HepG2 (cell line): Measurements from ENCODE around the gene HERC5. TPM values are rescaled to one million over a fixed set of nuclear protein-coding genes. Genes with fewer than 3 reads are reported as not detected.
A peak's percentile ranks its signal among the peaks of the same experiment; 100 is the strongest.

Experiments
- CBX2 ChIP-seq, 2 experiments: fragments of 200-600 bp in 1 of 2; sonication (generic); formaldehyde crosslinking in 1 of 2; IDR thresholded peaks; 2 replicates each; pipeline versions ENCODE4 v1.7.0 to v1.8.1; 2018 to 2022; ENCODE audit warnings: low read depth in 2 of 2, low read length in 1 of 2, mild to moderate bottlenecking in 1 of 2, missing genetic modification reagents in 1 of 2
- HNF4G ChIP-seq, 2 experiments: sonication (generic) in 1 of 2; formaldehyde crosslinking in 1 of 2; IDR thresholded peaks; 2 replicates each; pipeline versions ENCODE4 v1.4.0 to v1.6.1; 2011 to 2020; ENCODE audit warnings: borderline replicate concordance in 2 of 2, low read depth in 2 of 2, mild to moderate bottlenecking in 2 of 2, low read length in 1 of 2, missing genetic modification reagents in 1 of 2, moderate library complexity in 1 of 2
- MTA1 ChIP-seq: sonication (generic); formaldehyde crosslinking; IDR thresholded peaks from 2 replicates; pipeline ENCODE4 v1.4.0; 2020; ENCODE audit warnings: missing genetic modification reagents, mild to moderate bottlenecking, borderline replicate concordance
- PRPF4 ChIP-seq: fragments of 200-400 bp; formaldehyde crosslinking; IDR thresholded peaks from 2 replicates; pipeline ENCODE4 v1.6.1; 2016; ENCODE audit warnings: low read length, low read depth; ENCODE audit not compliant: poor library complexity, severe bottlenecking
- RFX1 ChIP-seq: fragments of 450-650 bp; IDR thresholded peaks from 2 replicates; pipeline ENCODE4 v1.6.1; 2017
- SMAD3 ChIP-seq: sonication (generic); formaldehyde crosslinking; IDR thresholded peaks from 2 replicates; pipeline ENCODE4 v1.4.0; 2020; ENCODE audit warnings: missing genetic modification reagents
- SRSF9 ChIP-seq: fragments of 200-400 bp; formaldehyde crosslinking; IDR thresholded peaks from 2 replicates; pipeline ENCODE4 v1.6.1; 2018; ENCODE audit warnings: borderline replicate concordance, mild to moderate bottlenecking, low read depth, low read length; ENCODE audit not compliant: insufficient read depth, poor library complexity, severe bottlenecking
- ZNF101 ChIP-seq: sonication (generic); formaldehyde crosslinking; IDR thresholded peaks from 2 replicates; pipeline ENCODE4 v1.4.0; 2020; ENCODE audit warnings: mild to moderate bottlenecking, low read depth, missing genetic modification reagents, borderline replicate concordance
- ZNF44 ChIP-seq: sonication (generic); formaldehyde crosslinking; IDR thresholded peaks from 2 replicates; pipeline ENCODE4 v1.5.1; 2020; ENCODE audit warnings: mild to moderate bottlenecking, missing genetic modification reagents
- ZNF550 ChIP-seq: sonication (generic); formaldehyde crosslinking; IDR thresholded peaks from 2 replicates; pipeline ENCODE4 v1.4.0; 2020; ENCODE audit warnings: mild to moderate bottlenecking, missing genetic modification reagents, borderline replicate concordance
- ZNF556 ChIP-seq: sonication (generic); formaldehyde crosslinking; IDR thresholded peaks from 2 replicates; pipeline ENCODE4 v1.4.0; 2020; ENCODE audit warnings: mild to moderate bottlenecking, missing genetic modification reagents, borderline replicate concordance
- ZNF567 ChIP-seq: sonication (generic); formaldehyde crosslinking; IDR thresholded peaks from 2 replicates; pipeline ENCODE4 v1.8.1; 2023; ENCODE audit warnings: mild to moderate bottlenecking, missing genetic modification reagents, borderline replicate concordance
- ZNF737 ChIP-seq: sonication (generic); formaldehyde crosslinking; IDR thresholded peaks from 2 replicates; pipeline ENCODE4 v1.5.0; 2020; ENCODE audit warnings: missing genetic modification reagents, mild to moderate bottlenecking, borderline replicate concordance
- ZNF768 ChIP-seq: sonication (generic); formaldehyde crosslinking; IDR thresholded peaks from 2 replicates; pipeline ENCODE4 v1.4.0; 2020; ENCODE audit warnings: missing genetic modification reagents
- polyA plus RNA-seq, 8 experiments: library from polyadenylated mRNA; depleted of rRNA in 3 of 8; stranded (reverse) in 7 of 8; unstranded in 1 of 8; fragments of >200 nt; fragmentation: Illumina TruSeq in 4 of 8; extraction: Trizol in 4 of 8; gene quantifications; 2 replicates each; pipeline versions ENCODE4 v1.2.1 to v1.2.3, GENCODE V29; 2011 to 2016; ENCODE audit warnings: low read depth in 4 of 8, missing spikeins in 1 of 8, mixed read lengths in 1 of 8; ENCODE audit not compliant: insufficient read depth in 1 of 8
- total RNA-seq, 5 experiments: library from RNA; depleted of rRNA; stranded (reverse); fragments of >200 nt; fragmentation: Illumina TruSeq; extraction: Trizol; gene quantifications; 2 replicates each; pipeline ENCODE4 v1.2.3, GENCODE V29; 2016; ENCODE audit warnings: low read depth in 1 of 5
- TF ChIP-seq, protein P1 (sequence below), 2 experiments: sonication (generic) in 1 of 2; formaldehyde crosslinking in 1 of 2; IDR thresholded peaks; 2 replicates each; pipeline versions ENCODE4 v1.4.0 to v1.6.1; 2018 to 2020; ENCODE audit warnings: missing genetic modification reagents in 2 of 2, borderline replicate concordance in 1 of 2, low read depth in 1 of 2, mild to moderate bottlenecking in 1 of 2, missing biosample characterization in 1 of 2
- TF ChIP-seq, protein P2 (sequence below): sonication (generic); formaldehyde crosslinking; IDR thresholded peaks from 2 replicates; pipeline ENCODE4 v1.8.1; 2023; ENCODE audit warnings: mild to moderate bottlenecking, inconsistent platforms, moderate library complexity, missing genetic modification reagents, borderline replicate concordance
- TF ChIP-seq, protein P3 (sequence below): sonication (generic); formaldehyde crosslinking; IDR thresholded peaks from 2 replicates; pipeline ENCODE4 v1.8.1; 2023; ENCODE audit warnings: missing genetic modification reagents, mild to moderate bottlenecking, borderline replicate concordance
- TF ChIP-seq, protein P4 (sequence below): sonication (generic); formaldehyde crosslinking; IDR thresholded peaks from 2 replicates; pipeline ENCODE4 v1.8.0; 2022; ENCODE audit warnings: mild to moderate bottlenecking, missing genetic modification reagents, moderate library complexity
- TF ChIP-seq, protein P5 (sequence below): sonication (generic); formaldehyde crosslinking; IDR thresholded peaks from 2 replicates; pipeline ENCODE4 v1.4.0; 2020; ENCODE audit warnings: low read depth, mild to moderate bottlenecking, missing genetic modification reagents
- TF ChIP-seq, protein P6 (sequence below): sonication (generic); formaldehyde crosslinking; IDR thresholded peaks from 2 replicates; pipeline ENCODE4 v1.4.0; 2020; ENCODE audit warnings: mild to moderate bottlenecking, low read depth, missing genetic modification reagents

Gene HERC5
- total and polyA plus RNA-seq, 2 of the 13 experiments (the other 11 are each of a cell fraction or from before 2014, with no cell fraction given) = 0.13 to 0.33 TPM

DNA sequence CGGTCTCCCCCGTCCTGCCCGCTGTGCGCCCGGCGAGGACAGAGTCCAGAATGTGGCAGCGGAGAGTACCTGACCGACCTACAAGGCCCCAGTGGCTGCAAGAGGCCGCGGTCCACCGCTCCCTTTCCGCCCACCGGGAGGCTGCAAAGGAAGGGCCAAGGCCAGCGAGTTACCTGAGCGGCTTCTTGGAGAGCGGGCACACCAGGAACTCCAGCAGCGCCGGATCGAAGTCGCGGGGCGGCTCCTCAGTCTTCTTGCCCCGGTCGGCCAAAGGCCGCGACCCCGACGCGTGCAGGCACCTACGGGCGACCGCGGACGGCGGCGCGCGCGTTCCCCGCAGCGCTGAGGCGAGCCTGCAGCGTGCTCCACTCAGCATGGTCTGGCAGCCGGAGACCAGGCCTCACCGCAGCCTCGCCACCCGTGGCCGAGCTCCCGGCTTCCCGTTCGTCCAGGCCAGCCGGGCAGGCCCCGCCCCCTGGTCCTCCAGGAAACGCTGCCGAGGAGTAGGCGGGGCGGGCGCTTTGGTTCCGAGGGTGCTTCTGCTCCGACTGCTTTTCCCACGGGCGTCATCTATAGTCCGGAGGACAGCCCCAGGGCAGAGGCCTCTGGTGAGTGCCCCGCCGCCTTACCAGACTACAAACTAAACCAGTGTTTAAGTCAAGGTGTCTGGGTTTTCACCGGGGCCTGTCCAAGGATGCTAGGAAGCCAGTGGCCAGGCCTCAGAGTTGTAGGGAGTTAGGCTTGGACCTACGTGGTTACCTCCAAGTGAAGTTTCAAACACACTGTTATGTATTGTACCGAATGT, 66.6 kb downstream of the HERC5 start, which contains the start of gene PYURF (continued):
- TF ChIP-seq, protein P1, sequence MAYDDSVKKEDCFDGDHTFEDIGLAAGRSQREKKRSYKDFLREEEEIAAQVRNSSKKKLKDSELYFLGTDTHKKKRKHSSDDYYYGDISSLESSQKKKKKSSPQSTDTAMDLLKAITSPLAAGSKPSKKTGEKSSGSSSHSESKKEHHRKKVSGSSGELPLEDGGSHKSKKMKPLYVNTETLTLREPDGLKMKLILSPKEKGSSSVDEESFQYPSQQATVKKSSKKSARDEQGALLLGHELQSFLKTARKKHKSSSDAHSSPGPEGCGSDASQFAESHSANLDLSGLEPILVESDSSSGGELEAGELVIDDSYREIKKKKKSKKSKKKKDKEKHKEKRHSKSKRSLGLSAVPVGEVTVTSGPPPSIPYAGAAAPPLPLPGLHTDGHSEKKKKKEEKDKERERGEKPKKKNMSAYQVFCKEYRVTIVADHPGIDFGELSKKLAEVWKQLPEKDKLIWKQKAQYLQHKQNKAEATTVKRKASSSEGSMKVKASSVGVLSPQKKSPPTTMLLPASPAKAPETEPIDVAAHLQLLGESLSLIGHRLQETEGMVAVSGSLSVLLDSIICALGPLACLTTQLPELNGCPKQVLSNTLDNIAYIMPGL (CRISPR knock-in tag; IDR thresholded peaks at IDR 0.05; ENCODE audit: borderline replicate concordance in 1 of 2, low read depth in 1 of 2) = peak; percentile 93 to 99
- TF ChIP-seq MTA1 (peak; percentile 85; the same call in 1 of the 2 replicates), ZNF768 (CRISPR knock-in tag) (peak; percentile 82), SMAD3 (peak; percentile 70; the same call in 1 of the 2 replicates), RFX1 (no peak), PRPF4 (no peak), ZNF737 (CRISPR knock-in tag) (peak; percentile 93), ZNF567 (no peak; the same call in 1 of the 2 replicates), ZNF550 (CRISPR knock-in tag) (no peak; the same call in 1 of the 2 replicates), SRSF9 (no peak), ZNF101 (CRISPR knock-in tag) (peak; percentile 38; the same call in 1 of the 2 replicates), HNF4G (IDR thresholded peaks at IDR 0.05; ENCODE audit: borderline replicate concordance, low read depth, low read length) (peak; percentile 19; the same call in 1 of the 2 replicates), HNF4G (CRISPR knock-in tag; IDR thresholded peaks at IDR 0.05; ENCODE audit: borderline replicate concordance, low read depth) (peak; percentile 88), CBX2 (IDR thresholded peaks at IDR 0.05; ENCODE audit: low read depth, low read length) (no peak), CBX2 (CRISPR knock-in tag; IDR thresholded peaks at IDR 0.05; ENCODE audit: low read depth) (no peak), ZNF556 (CRISPR knock-in tag) (peak; percentile 92), ZNF44 (no peak)
- TF ChIP-seq, protein P2, sequence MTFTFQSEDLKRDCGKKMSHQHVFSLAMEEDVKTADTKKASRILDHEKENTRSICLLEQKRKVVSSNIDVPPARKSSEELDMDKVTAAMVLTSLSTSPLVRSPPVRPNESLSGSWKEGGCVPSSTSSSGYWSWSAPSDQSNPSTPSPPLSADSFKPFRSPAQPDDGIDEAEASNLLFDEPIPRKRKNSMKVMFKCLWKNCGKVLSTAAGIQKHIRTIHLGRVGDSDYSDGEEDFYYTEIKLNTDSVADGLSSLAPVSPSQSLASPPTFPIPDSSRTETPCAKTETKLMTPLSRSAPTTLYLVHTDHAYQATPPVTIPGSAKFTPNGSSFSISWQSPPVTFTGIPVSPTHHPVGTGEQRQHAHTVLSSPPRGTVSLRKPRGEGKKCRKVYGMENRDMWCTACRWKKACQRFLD (CRISPR knock-in tag) = peak; percentile 93; the same call in 1 of the 2 replicates
- TF ChIP-seq, protein P3, sequence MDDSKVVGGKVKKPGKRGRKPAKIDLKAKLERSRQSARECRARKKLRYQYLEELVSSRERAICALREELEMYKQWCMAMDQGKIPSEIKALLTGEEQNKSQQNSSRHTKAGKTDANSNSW (CRISPR knock-in tag) = no peak
- TF ChIP-seq, protein P4, sequence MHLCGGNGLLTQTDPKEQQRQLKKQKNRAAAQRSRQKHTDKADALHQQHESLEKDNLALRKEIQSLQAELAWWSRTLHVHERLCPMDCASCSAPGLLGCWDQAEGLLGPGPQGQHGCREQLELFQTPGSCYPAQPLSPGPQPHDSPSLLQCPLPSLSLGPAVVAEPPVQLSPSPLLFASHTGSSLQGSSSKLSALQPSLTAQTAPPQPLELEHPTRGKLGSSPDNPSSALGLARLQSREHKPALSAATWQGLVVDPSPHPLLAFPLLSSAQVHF (CRISPR knock-in tag) = peak; percentile 92
- TF ChIP-seq, protein P5, sequence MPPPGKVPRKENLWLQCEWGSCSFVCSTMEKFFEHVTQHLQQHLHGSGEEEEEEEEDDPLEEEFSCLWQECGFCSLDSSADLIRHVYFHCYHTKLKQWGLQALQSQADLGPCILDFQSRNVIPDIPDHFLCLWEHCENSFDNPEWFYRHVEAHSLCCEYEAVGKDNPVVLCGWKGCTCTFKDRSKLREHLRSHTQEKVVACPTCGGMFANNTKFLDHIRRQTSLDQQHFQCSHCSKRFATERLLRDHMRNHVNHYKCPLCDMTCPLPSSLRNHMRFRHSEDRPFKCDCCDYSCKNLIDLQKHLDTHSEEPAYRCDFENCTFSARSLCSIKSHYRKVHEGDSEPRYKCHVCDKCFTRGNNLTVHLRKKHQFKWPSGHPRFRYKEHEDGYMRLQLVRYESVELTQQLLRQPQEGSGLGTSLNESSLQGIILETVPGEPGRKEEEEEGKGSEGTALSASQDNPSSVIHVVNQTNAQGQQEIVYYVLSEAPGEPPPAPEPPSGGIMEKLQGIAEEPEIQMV (CRISPR knock-in tag) = peak; percentile 86
- TF ChIP-seq, protein P6, sequence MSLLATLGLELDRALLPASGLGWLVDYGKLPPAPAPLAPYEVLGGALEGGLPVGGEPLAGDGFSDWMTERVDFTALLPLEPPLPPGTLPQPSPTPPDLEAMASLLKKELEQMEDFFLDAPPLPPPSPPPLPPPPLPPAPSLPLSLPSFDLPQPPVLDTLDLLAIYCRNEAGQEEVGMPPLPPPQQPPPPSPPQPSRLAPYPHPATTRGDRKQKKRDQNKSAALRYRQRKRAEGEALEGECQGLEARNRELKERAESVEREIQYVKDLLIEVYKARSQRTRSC (CRISPR knock-in tag) = peak; percentile 97
